ENCODE measurements around the gene ZBTB20. TPM values are rescaled to one million over a fixed set of nuclear protein-coding genes. Genes with fewer than 3 reads are reported as not detected.

Gene ZBTB20
- total RNA-seq, 1 experiment from 2014 or later, result 6.0 TPM

GRCh38 chr3:115092220-115092791 lies 54.8 kb downstream of the ZBTB20 start:
- DNase-seq (ENCODE audit: low read depth), result peak; percentile 71

GRCh38 chr3:115090712-115091111 lies 56.4 kb downstream of the ZBTB20 start:
- no peak for DNase-seq (ENCODE audit: low read depth)

GRCh38 chr3:115089481-115089880 lies 57.6 kb downstream of the ZBTB20 start:
- no peak for DNase-seq (ENCODE audit: low read depth)

- DNase-seq (ENCODE audit: low read depth), result no peak
Measured at GRCh38 chr3:115087512-115087911, 59.6 kb downstream of the ZBTB20 start.

GRCh38 chr3:115086344-115086743 lies 60.7 kb downstream of the ZBTB20 start:
- DNase-seq (ENCODE audit: low read depth), result no peak

GRCh38 chr3:115085197-115085865 lies 61.8 kb downstream of the ZBTB20 start:
- DNase-seq (ENCODE audit: low read depth), result no peak

- no peak for DNase-seq (ENCODE audit: low read depth)
Measured at GRCh38 chr3:115084686-115085085, 62.4 kb downstream of the ZBTB20 start.

GRCh38 chr3:115082260-115082659 lies 64.8 kb downstream of the ZBTB20 start:
- DNase-seq (ENCODE audit: low read depth), result no peak

GRCh38 chr3:115081444-115081843 lies 65.6 kb downstream of the ZBTB20 start:
- DNase-seq (ENCODE audit: low read depth), result no peak

- no peak for DNase-seq (ENCODE audit: low read depth)
Measured at GRCh38 chr3:115077501-115078250, 69.4 kb downstream of the ZBTB20 start.

- DNase-seq (ENCODE audit: low read depth), result no peak
Measured at GRCh38 chr3:115074502-115074901, 72.6 kb downstream of the ZBTB20 start.

- DNase-seq (ENCODE audit: low read depth), result no peak
Measured at GRCh38 chr3:115072265-115073021, 74.6 kb downstream of the ZBTB20 start.

- no peak for DNase-seq (ENCODE audit: low read depth)
Measured at GRCh38 chr3:115071601-115072000, 75.5 kb downstream of the ZBTB20 start.

- DNase-seq (ENCODE audit: low read depth), result no peak
Measured at GRCh38 chr3:115071166-115071565, 75.9 kb downstream of the ZBTB20 start.

- DNase-seq (ENCODE audit: low read depth), result peak; percentile 13
Measured at GRCh38 chr3:115068799-115069198, 78.3 kb downstream of the ZBTB20 start.

GRCh38 chr3:115062412-115062956 lies 84.6 kb downstream of the ZBTB20 start:
- DNase-seq (ENCODE audit: low read depth), result peak; percentile 48

- DNase-seq (ENCODE audit: low read depth), result no peak
Measured at GRCh38 chr3:115062009-115062408, 85.1 kb downstream of the ZBTB20 start.

GRCh38 chr3:115052906-115053305 lies 94.2 kb downstream of the ZBTB20 start:
- DNase-seq (ENCODE audit: low read depth), result no peak

- no peak for DNase-seq (ENCODE audit: low read depth)
Measured at GRCh38 chr3:115042351-115042750, 104.7 kb downstream of the ZBTB20 start.

- DNase-seq (ENCODE audit: low read depth), result peak; percentile 48
Measured at GRCh38 chr3:115040673-115041286, 106.3 kb downstream of the ZBTB20 start.

GRCh38 chr3:115040246-115040645 lies 106.8 kb downstream of the ZBTB20 start:
- DNase-seq (ENCODE audit: low read depth), result no peak
